ENCODE results near the gene SEPTIN8.
"Not testable (repeated sequence)": the region's sequence is repeated elsewhere in the genome, so short reads cannot be mapped to it uniquely, and the experiment has no call there.

GRCh38 chr5:132805872-132806271 lies 28.8 kb upstream of the SEPTIN8 start:
- TF ChIP-seq CTCF, EP300, POLR2A (IDR thresholded peaks at IDR 0.05): not testable (repeated sequence)

All from ovary (tissue), 3 donors.